ENCODE results near the gene SYCE3.
"Not testable (repeated sequence)": the region's sequence is repeated elsewhere in the genome, so short reads cannot be mapped to it uniquely, and the experiment has no call there.

The SYCE3 gene

GRCh38 chr22:50520826-50521453 is 41.8 kb downstream of the SYCE3 start:
- no peak for DNase-seq (ENCODE audit: low spot score)

GRCh38 chr22:50520184-50520583 is 42.5 kb downstream of the SYCE3 start:
- not testable (repeated sequence) for DNase-seq (ENCODE audit: low spot score)

DNA sequence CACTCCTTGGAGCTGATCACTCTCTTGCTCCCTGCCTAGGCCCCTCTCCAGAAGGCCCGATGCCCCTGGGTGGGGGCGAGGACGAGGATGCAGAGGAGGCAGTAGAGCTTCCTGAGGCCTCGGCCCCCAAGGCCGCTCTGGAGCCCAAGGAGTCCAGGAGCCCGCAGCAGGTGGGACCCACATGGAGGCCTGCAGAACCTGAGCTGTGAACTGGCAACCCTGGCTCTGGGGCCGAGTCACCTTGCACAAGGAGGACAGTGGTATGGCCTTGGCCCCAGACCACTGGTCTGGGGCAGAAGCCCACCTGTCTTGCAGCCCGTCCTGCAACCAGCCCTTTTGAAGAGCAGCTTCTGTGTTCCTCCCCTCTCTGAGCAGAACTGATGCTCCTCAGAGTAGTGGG is 43.6 kb downstream of the SYCE3 start:
- no peak for DNase-seq (ENCODE audit: low spot score)

- no peak for DNase-seq (ENCODE audit: low spot score)
Measured at GRCh38 chr22:50518606-50519005, 44.1 kb downstream of the SYCE3 start.

DNA sequence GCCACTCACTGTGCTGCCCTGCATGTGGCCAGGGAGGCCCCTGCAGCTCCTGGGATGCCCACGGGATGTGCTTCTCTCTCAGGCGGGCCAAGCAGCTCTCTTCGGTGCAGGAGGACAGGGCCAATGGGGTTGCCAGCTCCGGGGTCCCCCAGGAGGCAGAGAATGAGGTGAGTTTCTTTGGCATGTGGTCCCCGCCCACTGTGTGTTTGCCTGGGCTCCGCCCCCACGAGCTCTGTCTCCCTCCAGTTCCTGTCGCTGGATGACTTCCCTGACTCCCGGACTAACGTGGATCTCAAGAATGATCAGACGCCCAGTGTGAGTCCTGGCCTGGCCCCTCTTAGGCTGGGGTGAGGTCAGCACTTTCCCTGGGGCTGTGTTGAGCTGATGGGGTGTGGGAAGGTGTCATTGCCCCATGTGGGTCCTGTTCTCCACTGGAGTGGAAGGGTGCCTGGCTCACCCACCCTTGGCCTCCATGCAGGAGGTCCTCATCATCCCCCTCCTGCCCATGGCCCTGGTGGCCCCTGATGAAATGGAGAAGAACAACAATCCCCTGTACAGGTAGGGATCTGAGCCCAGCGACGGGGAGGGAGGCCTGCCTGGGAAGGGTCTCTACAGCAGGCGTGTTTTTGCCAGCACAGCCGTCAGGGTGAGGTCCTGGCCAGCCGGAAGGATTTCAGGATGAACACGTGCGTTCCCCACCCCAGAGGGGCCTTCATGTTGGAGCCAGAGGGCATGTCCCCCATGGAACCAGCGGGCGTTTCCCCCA is 45.0 kb downstream of the SYCE3 start:
- no peak for DNase-seq (ENCODE audit: low spot score)

DNA sequence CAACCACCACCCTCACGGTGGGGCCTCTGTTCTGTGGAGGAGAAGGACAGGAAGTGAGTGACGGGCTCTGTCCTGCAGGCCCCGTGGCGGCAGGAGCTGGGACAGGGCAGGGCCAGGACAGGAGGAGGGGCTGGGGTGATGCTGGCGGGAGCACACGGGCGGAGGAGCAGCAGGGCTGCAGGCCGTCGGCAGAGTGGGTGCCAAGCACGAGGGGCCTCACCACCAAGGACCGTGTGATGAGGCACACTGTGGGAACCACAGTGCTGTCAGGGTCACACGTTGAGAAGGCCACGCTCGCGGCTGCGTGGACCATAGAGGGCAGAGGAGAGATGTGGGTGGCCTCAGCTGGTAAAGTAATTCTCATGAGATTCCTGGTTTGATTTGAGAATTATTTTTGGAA is 45.8 kb downstream of the SYCE3 start:
- DNase-seq (ENCODE audit: low spot score), result no peak

DNA sequence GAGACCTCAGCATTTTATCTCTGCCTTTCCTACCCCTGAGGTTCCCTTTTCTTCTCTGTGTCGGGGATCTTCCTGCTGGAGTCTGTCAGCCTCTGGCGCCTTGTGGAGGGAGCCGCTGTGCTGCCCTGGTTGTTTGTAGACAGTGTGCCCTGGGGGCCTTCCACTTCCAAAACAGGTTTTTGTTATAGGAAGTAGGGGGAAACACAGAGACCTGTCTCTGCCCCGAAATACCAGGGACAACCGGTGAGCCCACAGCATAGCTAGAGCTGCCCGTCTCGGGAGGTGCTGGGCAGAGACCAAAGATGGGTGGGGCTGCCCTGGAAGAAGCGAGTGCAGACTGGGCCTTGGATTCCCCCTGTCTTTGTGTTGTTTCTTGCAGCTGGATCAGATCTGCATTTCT is 46.7 kb downstream of the SYCE3 start:
- DNase-seq (ENCODE audit: low spot score), result no peak

DNA sequence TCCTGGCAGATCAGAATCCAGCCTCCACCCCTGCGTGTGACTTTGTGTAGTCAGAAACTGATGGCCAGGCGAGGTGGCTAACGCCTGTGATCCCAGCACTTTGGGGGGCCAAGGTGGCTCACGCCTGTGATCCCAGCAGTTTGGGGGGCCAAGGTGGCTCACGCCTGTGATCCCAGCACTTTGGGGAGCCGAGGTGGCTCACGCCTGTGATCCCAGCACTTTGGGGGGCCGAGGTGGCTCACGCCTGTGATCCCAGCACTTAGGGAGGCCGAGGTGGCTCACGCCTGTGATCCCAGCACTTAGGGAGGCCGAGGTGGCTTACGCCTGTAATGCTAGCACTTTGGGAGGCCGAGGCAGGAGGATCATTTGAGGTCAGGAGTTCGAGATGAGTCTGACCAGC is 49.5 kb downstream of the SYCE3 start:
- DNase-seq (ENCODE audit: low spot score), result no peak

- no peak for DNase-seq (ENCODE audit: low spot score)
Measured at GRCh38 chr22:50508897-50509296, 53.8 kb downstream of the SYCE3 start.

DNA sequence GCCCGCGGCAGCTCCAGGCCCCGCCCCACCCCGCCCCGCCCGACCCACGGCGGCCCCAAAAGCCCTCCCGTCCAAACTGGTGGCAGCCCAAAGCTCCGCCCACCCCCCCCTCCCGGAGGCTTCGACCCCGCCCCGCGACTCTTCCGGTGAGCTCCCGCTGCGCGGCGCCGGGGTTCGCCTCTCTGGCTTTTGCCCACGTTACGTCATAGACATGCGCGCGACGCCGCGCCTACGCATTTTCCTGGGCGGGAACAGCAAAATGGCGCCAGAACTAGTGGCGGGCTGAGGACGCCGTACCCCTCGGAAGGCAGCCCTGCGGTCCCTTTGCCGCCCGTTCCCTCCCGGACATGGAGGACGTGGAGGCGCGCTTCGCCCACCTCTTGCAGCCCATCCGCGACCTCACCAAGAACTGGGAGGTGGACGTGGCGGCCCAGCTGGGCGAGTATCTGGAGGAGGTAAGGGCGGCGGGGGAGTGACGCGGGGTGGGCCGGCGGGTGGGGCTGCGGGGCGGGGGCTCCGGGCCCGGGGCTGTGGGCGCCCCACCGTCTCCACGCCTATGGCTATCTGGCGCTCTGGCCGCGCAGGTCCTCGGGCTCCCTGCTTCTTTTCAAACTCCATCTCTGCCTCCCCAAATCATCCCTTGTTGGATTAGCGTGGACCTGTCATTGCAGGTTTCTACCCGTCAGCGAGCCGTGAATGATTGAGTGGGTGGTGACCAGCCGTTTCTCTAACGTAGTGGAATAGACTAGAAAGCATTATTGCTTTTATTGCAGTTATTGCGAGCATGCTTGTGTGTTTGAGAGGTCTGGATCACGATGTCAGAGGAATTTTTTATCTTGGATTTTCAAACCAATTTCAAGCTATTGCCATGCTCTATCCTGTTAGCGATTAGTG is 54.5 kb downstream of the SYCE3 start, which contains the start of gene NCAPH2:
Gene NCAPH2 (plus strand): TSS at position 234 of the 894 bp plus-strand sequence. CDS start 114 bp downstream, at position 348.
- DNase-seq (ENCODE audit: low spot score), result peak; percentile 97

- DNase-seq (ENCODE audit: low spot score), result no peak
Measured at GRCh38 chr22:50507421-50507990, 55.2 kb downstream of the SYCE3 start, which contains the start of gene LMF2. Gene LMF2 (minus strand): TSS chr22:50507702. CDS start chr22:50507675, 27 bp downstream.

DNA sequence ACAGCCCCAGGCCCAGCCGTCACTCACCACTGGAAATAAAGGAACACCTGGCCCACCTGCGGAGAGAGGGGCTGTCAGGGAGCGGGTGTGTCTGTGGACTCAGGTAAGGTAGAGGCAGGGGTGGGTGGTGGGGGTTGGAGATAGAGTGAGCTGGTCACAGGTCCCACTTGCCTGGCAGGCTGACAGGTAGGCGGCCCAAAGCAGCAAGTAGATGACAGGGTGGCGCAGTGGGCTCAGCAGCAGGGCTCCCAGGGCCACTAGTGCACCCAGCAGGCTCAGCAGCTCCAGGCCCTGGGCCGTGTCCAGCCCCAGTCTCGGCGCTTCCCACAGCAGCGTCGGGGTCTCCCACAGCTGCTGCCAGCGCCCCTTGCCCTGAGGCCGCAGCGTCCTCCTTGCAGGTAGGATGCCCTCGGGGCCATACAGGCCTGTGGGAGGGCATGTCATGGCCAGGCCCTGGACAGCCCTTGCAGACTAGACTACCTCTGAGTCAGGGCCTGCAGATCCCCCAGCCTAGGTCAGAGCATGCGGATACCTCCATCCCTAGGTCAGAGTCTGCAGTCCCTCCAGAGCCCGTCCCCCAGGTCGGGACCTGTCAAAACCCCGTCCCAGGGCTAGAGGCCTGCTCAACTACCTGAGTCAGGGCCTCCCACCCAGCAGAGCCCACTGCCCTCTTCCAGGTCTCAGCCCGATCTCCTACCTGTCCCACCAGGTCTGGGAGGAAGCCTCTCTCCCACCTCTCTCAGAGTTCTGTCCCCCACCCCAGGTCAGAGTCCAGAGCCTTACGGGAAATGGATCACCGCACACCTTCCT is 55.9 kb downstream of the SYCE3 start:
- DNase-seq (ENCODE audit: low spot score), result no peak

DNA sequence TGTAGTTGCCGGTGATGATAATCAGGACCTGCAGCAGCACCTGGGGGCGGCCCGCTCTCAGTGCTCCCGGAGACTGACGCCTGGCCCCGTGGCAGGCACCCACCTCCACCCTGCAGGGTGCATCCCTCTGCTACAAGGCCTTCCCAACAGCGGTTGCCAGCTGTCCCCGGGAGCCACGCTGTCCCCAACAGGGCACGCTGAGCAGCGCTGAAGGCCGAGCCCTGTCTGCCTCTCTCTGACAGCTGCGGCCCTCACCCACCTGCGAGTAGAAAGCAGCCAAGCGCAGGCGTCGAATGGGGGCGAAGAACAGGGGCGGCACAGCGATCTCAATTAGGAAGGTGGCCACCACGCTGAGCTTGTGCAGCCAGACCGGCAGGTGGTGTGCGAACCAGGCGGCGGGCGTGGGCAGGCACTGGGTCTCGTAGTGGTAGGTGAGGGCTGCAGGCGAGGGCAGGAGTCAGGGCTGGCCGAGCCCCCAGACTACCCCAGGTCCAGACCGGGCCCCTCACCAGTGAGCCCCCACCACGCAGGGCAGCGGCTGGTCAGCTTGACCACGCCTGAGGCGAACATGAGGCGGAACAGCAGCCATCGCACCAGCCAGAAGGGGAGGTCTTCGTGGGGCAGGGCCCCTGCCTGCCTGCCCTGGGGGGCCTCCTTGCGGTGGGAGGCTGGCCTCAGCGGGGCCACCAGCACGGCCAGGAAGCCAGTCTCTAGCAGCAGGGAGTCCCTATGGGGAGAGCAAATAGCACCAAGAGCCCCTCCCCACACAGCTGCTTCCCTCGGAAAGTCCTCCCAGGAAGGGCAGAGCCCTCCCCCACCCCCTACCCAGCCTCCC is 56.7 kb downstream of the SYCE3 start:
- no peak for DNase-seq (ENCODE audit: low spot score)

- DNase-seq (ENCODE audit: low spot score), result no peak
Measured at GRCh38 chr22:50505276-50505775, 57.4 kb downstream of the SYCE3 start.

DNA sequence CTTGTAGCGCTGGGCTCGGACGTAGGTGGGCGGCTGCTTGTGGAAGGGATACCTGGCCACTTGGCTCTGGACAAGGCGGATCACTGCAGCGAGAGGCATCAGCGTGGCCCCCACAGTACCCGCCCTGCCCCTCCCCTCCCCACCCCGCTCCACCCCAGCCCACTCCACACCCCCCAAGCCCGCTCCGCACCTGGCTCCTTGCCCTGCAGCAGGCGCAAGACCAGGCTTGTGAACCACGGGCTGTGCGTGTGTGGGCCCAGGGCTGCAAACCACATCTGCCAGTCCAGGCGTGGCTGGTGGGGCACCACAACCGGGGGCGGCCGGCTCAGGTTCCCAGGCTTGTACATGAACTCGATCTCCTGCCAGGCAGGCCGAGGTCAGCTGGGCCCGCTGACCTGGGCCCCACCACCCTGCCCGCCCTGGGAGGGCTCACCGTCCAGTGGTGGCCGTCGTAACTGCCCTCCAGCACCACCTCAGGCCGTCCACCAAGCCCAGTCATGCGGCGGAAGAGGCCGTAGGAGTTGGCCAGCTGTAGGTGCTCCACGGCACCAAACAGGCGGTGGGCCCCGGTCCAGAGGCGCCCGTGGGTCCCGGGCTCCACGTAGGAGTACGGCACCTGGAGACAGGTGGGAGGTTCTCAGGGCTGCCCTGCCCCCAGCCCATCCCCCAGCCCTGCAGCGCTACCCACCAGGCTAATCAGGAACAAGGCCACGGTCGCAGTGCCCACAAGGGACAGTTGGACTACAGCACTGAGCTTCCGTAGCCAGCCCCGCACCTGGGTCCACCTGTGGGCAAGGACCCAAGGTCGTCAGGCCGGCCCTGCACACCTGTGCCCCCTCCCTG is 58.1 kb downstream of the SYCE3 start:
- DNase-seq (ENCODE audit: low spot score), result no peak

GRCh38 chr22:50503475-50504145 is 59.1 kb downstream of the SYCE3 start:
- no peak for DNase-seq (ENCODE audit: low spot score)

DNA sequence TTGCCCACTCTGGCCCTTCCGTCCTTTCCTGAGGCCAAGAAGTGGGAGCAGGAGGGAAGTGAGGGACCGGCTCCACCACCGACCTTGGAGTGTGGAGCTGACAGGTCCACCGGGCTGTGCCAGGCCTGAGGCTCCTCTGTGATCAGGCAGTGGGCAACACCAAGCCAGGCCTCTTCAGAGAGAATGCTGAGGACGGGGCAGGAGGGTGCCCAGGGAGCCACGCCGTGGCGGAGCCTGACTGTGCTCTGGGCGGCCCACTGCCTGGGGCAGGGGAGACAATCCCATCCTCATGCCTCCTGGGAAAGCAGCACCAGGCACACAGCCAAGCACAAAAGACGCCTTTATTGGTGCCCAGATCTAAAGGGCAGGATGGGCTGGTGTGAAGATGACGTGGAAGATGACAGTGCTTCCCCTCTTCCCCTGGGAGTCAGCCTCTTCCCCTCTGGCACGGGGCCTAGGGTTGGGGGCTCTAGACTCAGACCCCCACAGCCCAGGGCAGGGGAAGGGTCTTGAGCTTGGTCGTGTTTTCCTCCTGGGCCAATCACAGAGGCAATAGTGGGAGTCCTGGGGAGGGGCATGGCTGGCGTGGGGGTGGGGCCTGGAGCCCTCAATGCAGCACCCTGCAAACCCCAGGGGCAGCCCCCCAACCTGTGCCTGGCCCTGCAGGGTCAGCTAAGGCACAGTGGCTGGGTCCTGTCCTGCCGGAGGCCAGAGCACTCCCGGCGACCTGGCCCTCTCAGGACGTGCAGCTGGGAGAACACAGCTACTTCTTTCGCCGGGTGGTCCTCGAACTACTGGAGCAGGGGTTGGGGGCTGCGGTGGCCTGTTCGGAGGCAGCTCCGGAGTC is 59.9 kb downstream of the SYCE3 start:
- no peak for DNase-seq (ENCODE audit: low spot score)

- DNase-seq (ENCODE audit: low spot score), result no peak
Measured at GRCh38 chr22:50502096-50502495, 60.6 kb downstream of the SYCE3 start.

Data from putamen (tissue), 1 donor.